HEK293T (cell line): ENCODE results near the gene ZNF35.
"Not testable (repeated sequence)": the region's sequence is repeated elsewhere in the genome, so short reads cannot be mapped to it uniquely, and the experiment has no call there.

Source experiments
- CTCF ChIA-PET: fragments of 350-600 bp; formaldehyde crosslinking; extraction: SDS; loops from one replicate; lab custom pipeline; 2021; ENCODE audit warnings: antibody characterized with exemption, inconsistent platforms; lab: Yijun Ruan, JAX
- POLR2A ChIA-PET: fragments of 350-600 bp; formaldehyde crosslinking; extraction: SDS; loops from one replicate; lab custom pipeline; 2020; ENCODE audit warnings: antibody characterized with exemption, inconsistent platforms; lab: Yijun Ruan, JAX
- DNase-seq: peaks from one replicate; pipeline ENCODE4 v3.0.0; 2012; ENCODE audit warnings: mixed read lengths; ENCODE audit errors: extremely low spot score
- ARNT ChIP-seq: fragments of 450-650 bp; IDR thresholded peaks from 2 replicates; pipeline ENCODE4 v1.6.1; 2017; ENCODE audit warnings: mild to moderate bottlenecking
- BHLHE40 ChIP-seq: fragments of 450-650 bp; IDR thresholded peaks from 2 replicates; pipeline ENCODE4 v1.6.1; 2016; ENCODE audit warnings: mild to moderate bottlenecking, moderate library complexity, borderline replicate concordance
- CTBP1 ChIP-seq: fragments of 450-650 bp; IDR thresholded peaks from 2 replicates; pipeline ENCODE4 v1.6.1; 2016; ENCODE audit warnings: borderline replicate concordance
- ELF4 ChIP-seq: fragments of 450-650 bp; IDR thresholded peaks from 2 replicates; pipeline ENCODE4 v1.6.1; 2017; ENCODE audit warnings: antibody characterized with exemption
- FOXA1 ChIP-seq: fragments of 450-650 bp; IDR thresholded peaks from 2 replicates; pipeline ENCODE4 v1.6.1; 2016; ENCODE audit warnings: mild to moderate bottlenecking
- FOXK2 ChIP-seq: fragments of 450-650 bp; IDR thresholded peaks from 2 replicates; pipeline ENCODE4 v1.6.1; 2016; ENCODE audit warnings: mild to moderate bottlenecking
- FOXM1 ChIP-seq: fragments of 450-650 bp; IDR thresholded peaks from 2 replicates; pipeline ENCODE4 v1.6.1; 2017; ENCODE audit warnings: mild to moderate bottlenecking, borderline replicate concordance
- HDGF ChIP-seq: fragments of 450-650 bp; IDR thresholded peaks from 2 replicates; pipeline ENCODE4 v1.6.1; 2017; ENCODE audit warnings: antibody characterized with exemption, borderline replicate concordance
- L3MBTL2 ChIP-seq: fragments of 450-650 bp; conservative IDR thresholded peaks from 2 replicates; pipeline ENCODE4 v1.6.1; 2016; ENCODE audit warnings: mild to moderate bottlenecking
- LEF1 ChIP-seq: fragments of 450-650 bp; IDR thresholded peaks from 2 replicates; pipeline ENCODE4 v1.6.1; 2017; ENCODE audit warnings: mild to moderate bottlenecking, borderline replicate concordance
- NFRKB ChIP-seq: fragments of 450-650 bp; IDR thresholded peaks from 2 replicates; pipeline ENCODE4 v1.6.1; 2016; ENCODE audit warnings: mild to moderate bottlenecking, moderate library complexity
- PKNOX1 ChIP-seq: fragments of 450-650 bp; IDR thresholded peaks from 2 replicates; pipeline ENCODE4 v1.6.1; 2016
- SP1 ChIP-seq: fragments of 450-650 bp; IDR thresholded peaks from 2 replicates; pipeline ENCODE4 v1.6.1; 2017
- SUZ12 ChIP-seq: fragments of 450-650 bp; IDR thresholded peaks from 2 replicates; pipeline ENCODE4 v1.6.1; 2016; ENCODE audit warnings: mild to moderate bottlenecking
- TARDBP ChIP-seq: fragments of 450-650 bp; IDR thresholded peaks from 2 replicates; pipeline ENCODE4 v1.6.1; 2016
- ZNF384 ChIP-seq: fragments of 450-650 bp; IDR thresholded peaks from 2 replicates; pipeline ENCODE4 v1.6.1; 2016

ZNF35 gene

GRCh38 chr3:44661189-44661588 lies 12.7 kb downstream of the ZNF35 start:
- no peak for TF ChIP-seq FOXK2
- TF ChIP-seq LEF1, result no peak
- TF ChIP-seq ZNF384, result no peak
- TF ChIP-seq BHLHE40, result no peak
- no peak for TF ChIP-seq PKNOX1
- TF ChIP-seq HDGF, result no peak
- TF ChIP-seq NFRKB, result no peak
- no peak for TF ChIP-seq FOXA1
- TF ChIP-seq ARNT, result no peak
- no peak for TF ChIP-seq FOXM1
- TF ChIP-seq CTBP1, result no peak
- no peak for TF ChIP-seq ELF4
- TF ChIP-seq TARDBP, result no peak
- no peak for TF ChIP-seq SP1
- TF ChIP-seq SUZ12, result no peak
- TF ChIP-seq L3MBTL2, result no peak
- no peak for DNase-seq
- ChIA-PET CTCF (no interaction called here), POLR2A (no interaction called here)

- ChIA-PET CTCF (no interaction called here), POLR2A (no interaction called here)
- TF ChIP-seq TARDBP, result no peak
- TF ChIP-seq BHLHE40, result no peak
- TF ChIP-seq PKNOX1, result no peak
- no peak for TF ChIP-seq SUZ12
- no peak for TF ChIP-seq ELF4
- no peak for TF ChIP-seq HDGF
- TF ChIP-seq FOXK2, result no peak
- no peak for TF ChIP-seq SP1
- TF ChIP-seq FOXA1, result no peak
- no peak for TF ChIP-seq ARNT
- TF ChIP-seq L3MBTL2, result no peak
- no peak for TF ChIP-seq ZNF384
- TF ChIP-seq CTBP1, result no peak
- TF ChIP-seq FOXM1, result no peak
- no peak for TF ChIP-seq LEF1
- no peak for TF ChIP-seq NFRKB
- no peak for DNase-seq
These were observed 16.6 kb downstream of the ZNF35 start for GRCh38 chr3:44665173-44665572.

- no peak for DNase-seq
- TF ChIP-seq TARDBP (no peak), ARNT (no peak), SP1 (no peak), ZNF384 (no peak), NFRKB (no peak), L3MBTL2 (no peak), PKNOX1 (no peak), BHLHE40 (no peak), FOXM1 (no peak), FOXA1 (no peak)
- CTCF ChIA-PET, result no interaction called here
- POLR2A ChIA-PET, result no interaction called here
These were observed 17.8 kb downstream of the ZNF35 start for GRCh38 chr3:44666346-44666745.

- ChIA-PET POLR2A (no interaction called here), CTCF (no interaction called here)
- TF ChIP-seq FOXM1 (no peak), FOXA1 (no peak), TARDBP (no peak), FOXK2 (no peak), PKNOX1 (no peak), LEF1 (no peak), HDGF (no peak), ELF4 (no peak), ZNF384 (no peak), CTBP1 (no peak), SP1 (no peak), ARNT (no peak), L3MBTL2 (no peak), NFRKB (no peak), BHLHE40 (no peak), SUZ12 (no peak)
- DNase-seq, result no peak
These were observed 21.2 kb downstream of the ZNF35 start for GRCh38 chr3:44669760-44670159.

- POLR2A ChIA-PET, DNase-seq, CTCF ChIA-PET: not testable (repeated sequence)
These were observed 24.9 kb downstream of the ZNF35 start for GRCh38 chr3:44673466-44673865.

- no peak for DNase-seq
- POLR2A ChIA-PET, result no interaction called here
- TF ChIP-seq SUZ12 (no peak), ARNT (no peak), PKNOX1 (no peak), TARDBP (no peak)
- CTCF ChIA-PET, result no interaction called here
These were observed 25.7 kb downstream of the ZNF35 start for GRCh38 chr3:44674211-44674610.
